MM.1S (cell line): ENCODE measurements around the gene AKAP13.

Experiments used
- DNase-seq: peaks from one replicate; pipeline ENCODE4 v3.0.0-alpha.2; 2015
- H2AFZ ChIP-seq: fragments of 300-600 bp; sonication (generic); 2 replicates; pipeline ENCODE4 v1.6.0; 2016; ENCODE audit warnings: antibody characterized with exemption, low read length
- H3F3A ChIP-seq: fragments of 300-600 bp; sonication (generic); 2 replicates; pipeline ENCODE4 v1.6.1; 2016; ENCODE audit warnings: mild to moderate bottlenecking, antibody characterized with exemption, low read length, moderate library complexity, mixed read lengths; ENCODE audit not compliant: insufficient read depth
- H3K27ac ChIP-seq: fragments of 300-600 bp; sonication (generic); 2 replicates; pipeline ENCODE4 v1.5.1; 2016; ENCODE audit warnings: mild to moderate bottlenecking, low read length
- H3K27me3 ChIP-seq: fragments of 300-600 bp; sonication (generic); replicated peaks from 2 replicates; pipeline ENCODE4 v1.6.0; 2016; ENCODE audit warnings: low read length; ENCODE audit not compliant: insufficient read depth
- H3K36me3 ChIP-seq: fragments of 300-600 bp; sonication (generic); replicated peaks from 2 replicates; pipeline ENCODE4 v1.6.1; 2016; ENCODE audit warnings: mild to moderate bottlenecking, low read length, mixed read lengths; ENCODE audit not compliant: insufficient read depth
- H3K4me1 ChIP-seq: fragments of 300-600 bp; sonication (generic); 2 replicates; pipeline ENCODE4 v1.6.1; 2016; ENCODE audit warnings: low read length, mixed read lengths
- H3K4me2 ChIP-seq: fragments of 300-600 bp; sonication (generic); 2 replicates; pipeline ENCODE4 v1.6.0; 2016; ENCODE audit warnings: low read depth, low read length
- H3K4me3 ChIP-seq: fragments of 300-600 bp; sonication (generic); 2 replicates; pipeline ENCODE4 v1.5.1; 2016; ENCODE audit warnings: low read length, mixed read lengths
- H3K79me2 ChIP-seq: fragments of 300-600 bp; sonication (generic); 2 replicates; pipeline ENCODE4 v1.6.1; 2016; ENCODE audit warnings: mixed run types, low read length, mixed read lengths
- H3K9ac ChIP-seq: fragments of 300-600 bp; sonication (generic); 2 replicates; pipeline ENCODE4 v1.6.1; 2016; ENCODE audit warnings: low read length, mixed read lengths
- H3K9me2 ChIP-seq: fragments of 300-600 bp; sonication (generic); replicated peaks from 2 replicates; pipeline ENCODE4 v1.6.1; 2016; ENCODE audit warnings: mild to moderate bottlenecking, low read length, mixed read lengths; ENCODE audit not compliant: insufficient read depth
- H3K9me3 ChIP-seq: fragments of 300-600 bp; sonication (generic); replicated peaks from 2 replicates; pipeline ENCODE4 v1.6.1; 2016; ENCODE audit warnings: mild to moderate bottlenecking, low read length, mixed read lengths; ENCODE audit not compliant: insufficient read depth
- H4K20me1 ChIP-seq: fragments of 300-600 bp; sonication (generic); 2 replicates; pipeline ENCODE4 v1.6.1; 2016; ENCODE audit warnings: mild to moderate bottlenecking, low read length, moderate library complexity, mixed read lengths; ENCODE audit not compliant: insufficient read depth
- CTCF ChIP-seq: fragments of 300-600 bp; sonication (generic); IDR thresholded peaks from 2 replicates; pipeline ENCODE4 v1.5.1; 2016; ENCODE audit warnings: antibody characterized with exemption, low read length, mixed read lengths
- EZH2 ChIP-seq: fragments of 300-600 bp; sonication (generic); optimal IDR thresholded peaks from 2 replicates; pipeline ENCODE3; 2017; ENCODE audit warnings: low read depth, mild to moderate bottlenecking, antibody characterized with exemption, low read length, mixed read lengths
- EZH2phosphoT487 ChIP-seq: fragments of 300-600 bp; sonication (generic); IDR thresholded peaks from 2 replicates; pipeline ENCODE4 v1.6.1; 2018; ENCODE audit warnings: antibody characterized with exemption, low read length

AKAP13 gene

GRCh38 chr15:85570336-85570735 lies 189.9 kb downstream of the AKAP13 start:
- Histone ChIP-seq H3K27me3 (no peaks in the 10 kb centered on the region), H3K4me2 (no peak overlapping the region), H3F3A (no peaks in the 10 kb centered on the region), H3K27ac (no peak overlapping the region), H3K79me2 (no peaks in the 10 kb centered on the region), H3K4me3 (no peak overlapping the region), H2AFZ (no peak overlapping the region), H3K36me3 (no peaks in the 10 kb centered on the region), H3K4me1 (no peaks in the 10 kb centered on the region), H4K20me1 (no peaks in the 10 kb centered on the region), H3K9me3 (no peaks in the 10 kb centered on the region), H3K9ac (no peak overlapping the region), H3K9me2 (no peaks in the 10 kb centered on the region)
- DNase-seq, result no peak
- TF ChIP-seq CTCF (no peak), EZH2 (no peak), EZH2phosphoT487 (no peak)

DNA sequence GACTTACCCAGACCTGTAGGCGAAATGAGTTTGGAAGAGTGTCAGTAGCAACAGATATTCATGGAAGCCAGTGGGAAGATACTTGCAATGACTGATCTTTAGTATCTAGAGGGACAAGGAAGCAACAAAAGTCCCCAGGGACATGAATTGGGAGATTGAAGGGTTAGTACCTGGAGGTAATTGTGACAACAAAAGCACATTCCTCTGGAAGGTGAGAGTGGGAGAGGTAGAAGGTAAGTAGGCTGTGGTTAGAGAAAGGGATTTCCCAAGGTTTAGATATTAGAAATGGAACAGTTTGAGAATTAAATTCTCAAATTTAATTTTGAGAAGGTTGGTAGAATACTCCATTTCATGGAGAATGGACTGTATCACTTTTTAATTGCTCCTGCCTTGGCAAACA lies 191.4 kb downstream of the AKAP13 start:
- no peaks in the 10 kb centered on the region for H3K36me3 ChIP-seq
- no peak overlapping the region for H3K27ac ChIP-seq
- DNase-seq, result no peak
- H3K79me2 ChIP-seq, result no peaks in the 10 kb centered on the region
- no peaks in the 10 kb centered on the region for H3K9me2 ChIP-seq
- no peaks in the 10 kb centered on the region for H3F3A ChIP-seq
- no peaks in the 10 kb centered on the region for H4K20me1 ChIP-seq
- H3K4me1 ChIP-seq, result no peaks in the 10 kb centered on the region
- no peaks in the 10 kb centered on the region for H3K27me3 ChIP-seq
- no peak overlapping the region for H3K4me2 ChIP-seq
- no peak for TF ChIP-seq EZH2
- no peak for TF ChIP-seq EZH2phosphoT487
- TF ChIP-seq CTCF, result no peak
- no peak overlapping the region for H2AFZ ChIP-seq
- H3K9ac ChIP-seq, result no peak overlapping the region
- no peak overlapping the region for H3K4me3 ChIP-seq
- no peaks in the 10 kb centered on the region for H3K9me3 ChIP-seq

DNA sequence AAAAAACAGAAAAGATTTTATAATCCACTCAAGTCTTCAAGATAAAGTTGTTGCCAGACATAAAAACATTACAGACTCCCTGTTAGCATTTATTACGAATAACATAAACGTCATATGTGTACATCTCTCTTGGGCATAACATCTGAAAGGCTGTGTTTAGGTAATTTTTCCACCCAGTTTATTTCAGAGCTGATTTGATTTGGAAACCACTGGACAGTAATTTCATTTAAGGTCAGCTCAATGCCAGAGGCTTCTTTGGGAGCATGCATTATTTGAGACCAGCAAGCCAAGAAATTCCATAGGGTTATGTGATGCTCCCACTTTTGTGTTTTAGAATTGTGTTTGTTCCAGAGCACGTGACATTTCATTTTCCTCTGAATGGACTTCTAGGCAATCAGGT lies 196.0 kb downstream of the AKAP13 start:
- H3K4me1 ChIP-seq, result no peaks in the 10 kb centered on the region
- H3K9ac ChIP-seq, result no peak overlapping the region
- H3K4me3 ChIP-seq, result no peak overlapping the region
- H3K27me3 ChIP-seq, result no peaks in the 10 kb centered on the region
- H3K79me2 ChIP-seq, result no peaks in the 10 kb centered on the region
- no peak overlapping the region for H2AFZ ChIP-seq
- H4K20me1 ChIP-seq, result no peaks in the 10 kb centered on the region
- no peaks in the 10 kb centered on the region for H3K36me3 ChIP-seq
- no peak overlapping the region for H3K4me2 ChIP-seq
- TF ChIP-seq EZH2phosphoT487 (no peak), CTCF (no peak), EZH2 (no peak)
- H3K9me3 ChIP-seq, result no peaks in the 10 kb centered on the region
- no peak for DNase-seq
- H3K27ac ChIP-seq, result no peak overlapping the region
- no peaks in the 10 kb centered on the region for H3K9me2 ChIP-seq
- no peaks in the 10 kb centered on the region for H3F3A ChIP-seq
